Small intestine (tissue), 7 donors: ENCODE measurements around the gene TMEM131. TPM values are rescaled to one million over a fixed set of nuclear protein-coding genes. Genes with fewer than 3 reads are reported as not detected.
"Not testable (repeated sequence)": the region's sequence is repeated elsewhere in the genome, so short reads cannot be mapped to it uniquely, and the experiment has no call there.

Experiments used
- DNase-seq, 2 donors: peaks; one replicate each; pipeline versions ENCODE4 v3.0.0 to v3.0.0-alpha.2; 2013
- FAIRE-seq: peaks from 2 replicates; lab custom pipeline; 2012; peaks lifted over from hg19 to GRCh38; lab: Jason Lieb, UNC
- H3K27ac ChIP-seq, 3 donors: one replicate each; pipeline ENCODE4 v1.5.1; 2013; ENCODE audit warnings: low read length in 2 of 3, mild to moderate bottlenecking in 2 of 3, control low read depth in 1 of 3, inconsistent platforms in 1 of 3, low read depth in 1 of 3, moderate library complexity in 1 of 3
- H3K27me3 ChIP-seq, 3 donors: one replicate each; pipeline ENCODE4 v1.6.1; 2013; ENCODE audit warnings: low read length in 3 of 3, inconsistent platforms in 1 of 3; ENCODE audit not compliant: control insufficient read depth in 3 of 3, insufficient read depth in 3 of 3
- H3K36me3 ChIP-seq, 3 donors: one replicate each; pipeline ENCODE4 v1.6.1; 2013; ENCODE audit warnings: low read length in 3 of 3, inconsistent platforms in 1 of 3, low read depth in 1 of 3, mild to moderate bottlenecking in 1 of 3, moderate library complexity in 1 of 3; ENCODE audit not compliant: control insufficient read depth in 3 of 3, insufficient read depth in 2 of 3
- H3K4me1 ChIP-seq, 3 donors: one replicate each; pipeline ENCODE4 v1.6.1; 2013; ENCODE audit warnings: low read length in 2 of 3, inconsistent platforms in 1 of 3, low read depth in 1 of 3, mild to moderate bottlenecking in 1 of 3, moderate library complexity in 1 of 3; ENCODE audit not compliant: control insufficient read depth in 3 of 3, insufficient read depth in 2 of 3
- H3K4me3 ChIP-seq, 3 donors: one replicate each; pipeline ENCODE4 v1.5.1; 2013; ENCODE audit warnings: low read length in 3 of 3, control low read depth in 1 of 3, inconsistent platforms in 1 of 3, low read depth in 1 of 3, mild to moderate bottlenecking in 1 of 3, moderate library complexity in 1 of 3
- H3K9me3 ChIP-seq, 2 donors: one replicate each; pipeline ENCODE4 v1.6.1; 2013; ENCODE audit warnings: low read depth in 1 of 2, low read length in 1 of 2; ENCODE audit not compliant: control insufficient read depth in 2 of 2, insufficient read depth in 1 of 2
- WGBS, 3 donors: extraction: QIAGEN DNeasy Blood & Tissue Kit; methylation state at CpG; one replicate each; pipeline ENCODE4 v1.1.7; 2013; 5-methylcytosine and 5-hydroxymethylcytosine counted together
- polyA plus RNA-seq, 4 donors: library from polyadenylated mRNA; stranded (reverse) in 3 of 4; unstranded in 1 of 4; fragments of 200-250 nt in 3 of 4; fragments of 120-200 nt in 1 of 4; gene quantifications; one replicate each; pipeline versions ENCODE4 v1.2.1 to v1.2.3, GENCODE V29; 2013
- donor health status: healthy with polysubstance abuse.
- donor health status: control.
- donor health status: control.
- donor health status: Bipolar disorder and iron deficiency.
- donor health status: healthy.

Gene TMEM131
- polyA plus RNA-seq, 4 donors: 6.5 to 47.7 (median 13.8) TPM

GRCh38 chr2:97858442-97858841 lies 137.3 kb downstream of the TMEM131 start:
- Histone ChIP-seq H3K4me1 (no peaks in the 10 kb centered on the region), H3K27ac (no peak overlapping the region), H3K27me3 (no peaks in the 10 kb centered on the region), H3K36me3 (peaks cover 0 to 16% (median 1%) of the 10 kb centered on the region in 3 donors), H3K9me3 (peaks cover 0 to 12% of the 10 kb centered on the region in 2 donors), H3K4me3 (no peak overlapping the region)
- WGBS, 3 donors: 87 to 93% (median 92%) methylated on average over 3 of the region's 3 CpGs
- no peak for FAIRE-seq
- no peak for DNase-seq

- H3K4me1 ChIP-seq: no peaks in the 10 kb centered on the region
- FAIRE-seq (no peak), DNase-seq (no peak)
- no peaks in the 10 kb centered on the region for H3K27me3 ChIP-seq
- H3K4me3 ChIP-seq: no peak overlapping the region
- H3K9me3 ChIP-seq: peaks cover 0 to 12% of the 10 kb centered on the region in 2 donors
- H3K27ac ChIP-seq: no peak overlapping the region
- 77 to 88% (median 83%) methylated on average over 2 of the region's 2 CpGs for WGBS, 3 donors
- H3K36me3 ChIP-seq: peaks cover 0 to 16% (median 1%) of the 10 kb centered on the region in 3 donors
These were observed 138.2 kb downstream of the TMEM131 start for GRCh38 chr2:97857553-97857952.

- not testable (repeated sequence) for H3K9me3 ChIP-seq, H3K4me3 ChIP-seq, FAIRE-seq, H3K27me3 ChIP-seq, H3K27ac ChIP-seq, H3K4me1 ChIP-seq, H3K36me3 ChIP-seq
- peak; percentile 72 to 88 for DNase-seq
- WGBS, 3 donors: 79 to 95% (median 85%) methylated on average over 4 of the region's 4 CpGs
These were observed 142.7 kb downstream of the TMEM131 start for GRCh38 chr2:97853057-97853456.

GRCh38 chr2:97851172-97851571 lies 144.6 kb downstream of the TMEM131 start:
- WGBS, 3 donors: 80 to 92% (median 84%) methylated on average over 5 of the region's 5 CpGs
- Histone ChIP-seq H3K36me3 (peaks cover 0 to 1% (median 0%) of the 10 kb centered on the region in 3 donors), H3K4me3 (no peak overlapping the region), H3K27me3 (no peaks in the 10 kb centered on the region), H3K4me1 (no peaks in the 10 kb centered on the region), H3K9me3 (no peaks in the 10 kb centered on the region), H3K27ac (no peak overlapping the region)
- no peak for FAIRE-seq
- no peak for DNase-seq

- Histone ChIP-seq H3K27me3 (no peaks in the 10 kb centered on the region), H3K9me3 (no peaks in the 10 kb centered on the region), H3K36me3 (peaks cover 0 to 1% (median 0%) of the 10 kb centered on the region in 3 donors), H3K4me1 (no peaks in the 10 kb centered on the region), H3K4me3 (no peak overlapping the region), H3K27ac (no peak overlapping the region)
- no peak for FAIRE-seq
- no peak for DNase-seq
- WGBS, 3 donors: 77 to 83% (median 81%) methylated on average over 3 of the region's 3 CpGs
These were observed 145.7 kb downstream of the TMEM131 start for GRCh38 chr2:97849881-97850528.

- FAIRE-seq (no peak), DNase-seq (no peak)
- Histone ChIP-seq H3K4me1 (no peaks in the 10 kb centered on the region), H3K9me3 (no peaks in the 10 kb centered on the region), H3K4me3 (no peak overlapping the region), H3K27me3 (no peaks in the 10 kb centered on the region), H3K27ac (no peak overlapping the region), H3K36me3 (peaks cover 0 to 2% (median 1%) of the 10 kb centered on the region in 3 donors)
- 86 to 92% (median 92%) methylated on average over 1 of the region's 1 CpG for WGBS, 3 donors
These were observed 147.4 kb downstream of the TMEM131 start for GRCh38 chr2:97848306-97848705.

- not testable (repeated sequence) for H3K4me1 ChIP-seq, H3K4me3 ChIP-seq, H3K27ac ChIP-seq, H3K36me3 ChIP-seq, DNase-seq, FAIRE-seq, H3K9me3 ChIP-seq, H3K27me3 ChIP-seq
- WGBS, 3 donors: 98 to 100% (median 98%) methylated on average over 10 to 11 of the region's 12 CpGs
These were observed 149.0 kb downstream of the TMEM131 start for GRCh38 chr2:97846716-97847115.

- Histone ChIP-seq H3K4me1 (no peaks in the 10 kb centered on the region), H3K36me3 (peaks cover 3 to 7% (median 4%) of the 10 kb centered on the region in 3 donors), H3K9me3 (no peaks in the 10 kb centered on the region), H3K27ac (no peak overlapping the region), H3K27me3 (no peaks in the 10 kb centered on the region), H3K4me3 (no peak overlapping the region)
- 79 to 89% (median 82%) methylated on average over 6 of the region's 6 CpGs for WGBS, 3 donors
- no peak for DNase-seq
- no peak for FAIRE-seq
These were observed 149.9 kb downstream of the TMEM131 start for GRCh38 chr2:97845818-97846217.

GRCh38 chr2:97845133-97845532 lies 150.6 kb downstream of the TMEM131 start:
- DNase-seq (no peak), FAIRE-seq (no peak)
- 65 to 85% (median 76%) methylated on average over 4 of the region's 4 CpGs for WGBS, 3 donors
- H3K4me1 ChIP-seq: no peaks in the 10 kb centered on the region
- H3K36me3 ChIP-seq: peaks cover 4 to 10% (median 7%) of the 10 kb centered on the region in 3 donors
- no peaks in the 10 kb centered on the region for H3K9me3 ChIP-seq
- H3K27me3 ChIP-seq: no peaks in the 10 kb centered on the region
- no peak overlapping the region for H3K27ac ChIP-seq
- no peak overlapping the region for H3K4me3 ChIP-seq
